HCT116 (cell line): ENCODE data around the gene TERF2IP. TPM values are rescaled to one million over a fixed set of nuclear protein-coding genes. Genes with fewer than 3 reads are reported as not detected.

Source experiments
- ATAC-seq: fragments of 200-7000 bp; cut with Tn5 transposase; 2 replicates; pipeline ENCODE4 v1.9.1; 2020; ENCODE audit warnings: mild to moderate bottlenecking, moderate library complexity
- BruUV-seq: library from RNA; stranded (reverse); fragments of 400-500 nt; replicated peaks from 2 replicates; lab custom pipeline; 2021; lab: Mats Ljungman, UMichigan
- CTCF ChIA-PET: fragments of 300-600 bp; sonication (Branson Sonifier 250); formaldehyde crosslinking; loops from one replicate; lab custom pipeline; 2021; ENCODE audit warnings: antibody characterized with exemption; lab: Charles Lee
- POLR2A ChIA-PET: fragments of 300-600, 350-600 bp; sonication (Branson Sonifier 250); formaldehyde crosslinking; loops from one replicate; lab custom pipeline; 2021; ENCODE audit warnings: antibody characterized with exemption; lab: Charles Lee
- RAD21 ChIA-PET, 2 experiments: fragments of 300-600 bp; sonication (Branson Sonifier 250); formaldehyde crosslinking; loops; one replicate each; lab custom pipeline; 2023; ENCODE audit warnings: low total read pairs in 2 of 2; ENCODE audit not compliant: uncharacterized antibody in 2 of 2, unreplicated experiment in 2 of 2, low non-redundant PET in 1 of 2; lab: Charles Lee
- DNase-seq: peaks from one replicate; pipeline ENCODE4 v3.0.0-alpha.2; 2010; ENCODE audit warnings: low read depth, low spot score
- H2AFZ ChIP-seq: fragments of 200-600 bp; shearing (Covaris generic), sonication (generic); 2 replicates; pipeline ENCODE4 v1.6.1; 2017; ENCODE audit warnings: low read depth, mixed run types, mixed read lengths, antibody characterized with exemption, low read length; ENCODE audit not compliant: poor library complexity, severe bottlenecking
- H3K27ac ChIP-seq: 2 replicates; pipeline ENCODE4 v1.5.1; 2012; ENCODE audit warnings: low read depth, low read length
- H3K27me3 ChIP-seq: fragments of 200-600 bp; sonication (generic); 2 replicates; pipeline ENCODE4 v1.6.1; 2016; ENCODE audit warnings: mixed run types, low read length, mixed read lengths; ENCODE audit not compliant: insufficient read depth
- H3K36me3 ChIP-seq, 2 experiments: fragments of 200-500 bp in 1 of 2; fragments of 200-600 bp in 1 of 2; sonication (Bioruptor generic) in 1 of 2; sonication (generic) in 1 of 2; 2 replicates each; pipeline versions ENCODE4 v1.5.1 to v1.6.1; 2014 to 2016; ENCODE audit warnings: low read length in 2 of 2, inconsistent platforms in 1 of 2, mixed read lengths in 1 of 2, mixed run types in 1 of 2; ENCODE audit not compliant: insufficient read depth in 2 of 2, control insufficient read depth in 1 of 2
- H3K4me1 ChIP-seq, 2 experiments: fragments of 200-600 bp in 1 of 2; sonication (generic) in 1 of 2; 2 replicates each; pipeline versions ENCODE4 v1.5.1 to v1.6.1; 2012 to 2017; ENCODE audit warnings: low read length in 2 of 2, inconsistent platforms in 1 of 2, mild to moderate bottlenecking in 1 of 2, mixed read lengths in 1 of 2, mixed run types in 1 of 2, moderate library complexity in 1 of 2; ENCODE audit not compliant: insufficient read depth in 2 of 2, control insufficient read depth in 1 of 2
- H3K4me2 ChIP-seq: fragments of 200-600 bp; sonication (generic); 2 replicates; pipeline ENCODE4 v1.6.1; 2017; ENCODE audit warnings: mixed run types, low read length, mixed read lengths
- H3K4me3 ChIP-seq, 2 experiments: fragments of 200-600 bp in 1 of 2; sonication (generic) in 1 of 2; replicated peaks in 1 of 2; 2 replicates each; pipeline ENCODE4 v1.5.1; 2011 to 2016; ENCODE audit warnings: low read length in 2 of 2, control low read depth in 1 of 2, low read depth in 1 of 2, mild to moderate bottlenecking in 1 of 2, mixed read lengths in 1 of 2, mixed run types in 1 of 2
- H3K79me2 ChIP-seq: fragments of 200-600 bp; sonication (generic); 2 replicates; pipeline ENCODE4 v1.6.1; 2017; ENCODE audit warnings: mild to moderate bottlenecking, mixed run types, low read length, moderate library complexity, mixed read lengths; ENCODE audit not compliant: insufficient read depth
- H3K9ac ChIP-seq: fragments of 200-600 bp; sonication (generic); 2 replicates; pipeline ENCODE4 v1.6.1; 2016; ENCODE audit warnings: low read length, mixed read lengths
- H3K9me2 ChIP-seq: fragments of 200-600 bp; sonication (generic), shearing (Covaris generic); 2 replicates; pipeline ENCODE4 v1.6.1; 2017; ENCODE audit warnings: mixed run types, mild to moderate bottlenecking, moderate library complexity; ENCODE audit not compliant: insufficient read depth
- H3K9me3 ChIP-seq, 2 experiments: fragments of 200-500 bp in 1 of 2; fragments of 200-600 bp in 1 of 2; sonication (Bioruptor generic) in 1 of 2; sonication (generic) in 1 of 2; 2 replicates each; pipeline ENCODE4 v1.6.1; 2014 to 2017; ENCODE audit warnings: low read length in 2 of 2, mixed read lengths in 2 of 2, inconsistent platforms in 1 of 2, low read depth in 1 of 2, mild to moderate bottlenecking in 1 of 2, mixed run types in 1 of 2, moderate library complexity in 1 of 2; ENCODE audit not compliant: control insufficient read depth in 1 of 2, insufficient read depth in 1 of 2
- H4K20me1 ChIP-seq: fragments of 200-600 bp; sonication (generic), shearing (Covaris generic); 2 replicates; pipeline ENCODE4 v1.6.1; 2017; ENCODE audit warnings: mixed run types, mild to moderate bottlenecking, moderate library complexity; ENCODE audit not compliant: insufficient read depth
- CEBPB ChIP-seq: IDR thresholded peaks from 2 replicates; pipeline ENCODE4 v1.6.1; 2012; ENCODE audit warnings: low read depth
- EGR1 ChIP-seq: IDR thresholded peaks from 2 replicates; pipeline ENCODE4 v1.6.1; 2012; ENCODE audit warnings: low read depth
- ELF1 ChIP-seq: IDR thresholded peaks from 2 replicates; pipeline ENCODE4 v1.6.1; 2012; ENCODE audit warnings: low read depth, borderline replicate concordance
- EZH2phosphoT487 ChIP-seq: fragments of 200-600 bp; IDR thresholded peaks from 2 replicates; pipeline ENCODE4 v1.6.1; 2018; ENCODE audit warnings: antibody characterized with exemption, borderline replicate concordance
- FOSL1 ChIP-seq: IDR thresholded peaks from 2 replicates; pipeline ENCODE4 v1.6.1; 2012; ENCODE audit warnings: low read depth
- MAX ChIP-seq: IDR thresholded peaks from 2 replicates; pipeline ENCODE4 v1.6.1; 2012
- POLR2A ChIP-seq: IDR thresholded peaks from 2 replicates; pipeline ENCODE4 v1.7.0; 2011; ENCODE audit warnings: borderline replicate concordance; ENCODE audit not compliant: insufficient read depth, insufficient read length; ENCODE audit errors: extremely low read depth
- SP1 ChIP-seq: IDR thresholded peaks from 2 replicates; pipeline ENCODE4 v1.6.1; 2012; ENCODE audit warnings: low read depth
- SRF ChIP-seq: IDR thresholded peaks from 2 replicates; pipeline ENCODE4 v1.6.1; 2012; ENCODE audit warnings: low read depth
- TCF7L2 ChIP-seq: IDR thresholded peaks from 2 replicates; pipeline ENCODE4 v1.7.0; 2011; ENCODE audit warnings: borderline replicate concordance, inconsistent platforms; ENCODE audit not compliant: insufficient read depth, insufficient read length; ENCODE audit errors: extremely low read depth
- YY1 ChIP-seq: IDR thresholded peaks from 2 replicates; pipeline ENCODE4 v1.6.1; 2011; ENCODE audit warnings: low read length, low read depth, moderate library complexity, mild to moderate bottlenecking; ENCODE audit not compliant: insufficient replicate concordance; ENCODE audit errors: extremely low read depth
- ZBTB33 ChIP-seq: IDR thresholded peaks from 2 replicates; pipeline ENCODE4 v1.6.1; 2011; ENCODE audit warnings: mild to moderate bottlenecking, low read length, moderate library complexity; ENCODE audit not compliant: insufficient replicate concordance; ENCODE audit errors: extremely low read depth
- intact Hi-C: fragments of 100-400 bp; cut with micrococcal nuclease; formaldehyde crosslinking; loops from 2 replicates; pipeline ENCODE4 v1.10.0; 2022
- total RNA-seq: library from RNA; stranded (reverse); gene quantifications from one replicate; pipeline ENCODE4 v1.2.1, GENCODE V29; 2021; ENCODE audit not compliant: unreplicated experiment

The TERF2IP gene
- total RNA-seq, 1 experiment from 2014 or later: 36.4 TPM

DNA sequence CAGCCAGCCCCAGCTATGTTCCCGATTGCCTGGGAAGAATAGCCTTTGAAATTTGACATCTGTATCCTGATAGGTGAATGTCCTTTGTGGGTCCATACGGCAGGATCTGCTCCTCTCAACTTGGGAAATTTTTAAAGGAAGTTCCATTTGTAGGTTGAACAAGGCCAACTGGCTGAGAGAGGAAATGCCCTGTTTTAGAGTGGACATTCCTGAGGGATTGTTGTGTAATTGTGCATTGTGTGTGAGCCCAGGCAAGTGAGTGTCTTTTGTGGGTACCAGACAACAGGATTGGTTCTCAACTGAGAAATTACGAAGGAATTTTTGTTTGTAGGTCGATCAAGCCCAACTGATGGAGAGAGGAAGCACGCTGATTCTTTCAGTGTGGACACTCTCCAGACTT lies 31.8 kb downstream of the TERF2IP start:
- H3K9me2 ChIP-seq: no peaks in the 10 kb centered on the region
- no peaks in the 10 kb centered on the region for H3K9me3 ChIP-seq
- no peaks in the 10 kb centered on the region for H4K20me1 ChIP-seq
- no peak overlapping the region for H3K4me2 ChIP-seq
- H3K9ac ChIP-seq: no peak overlapping the region
- H3K27me3 ChIP-seq: no peaks in the 10 kb centered on the region
- H2AFZ ChIP-seq: no peak overlapping the region
- RAD21 ChIA-PET: no interaction called here
- CTCF ChIA-PET: no interaction called here
- POLR2A ChIA-PET: no interaction called here
- TF ChIP-seq SRF: no peak
- TF ChIP-seq TCF7L2: no peak
- TF ChIP-seq ELF1: no peak
- no peak for TF ChIP-seq YY1
- no peak for TF ChIP-seq FOSL1
- TF ChIP-seq POLR2A: no peak
- no peak for TF ChIP-seq EGR1
- TF ChIP-seq EZH2phosphoT487: no peak
- no peak for TF ChIP-seq SP1
- no peak for TF ChIP-seq ZBTB33
- no peak for TF ChIP-seq CEBPB
- no peak for TF ChIP-seq MAX
- no TSS peak for BruUV-seq
- DNase-seq: no peak
- H3K36me3 ChIP-seq: no peaks in the 10 kb centered on the region
- H3K4me3 ChIP-seq: no peak overlapping the region
- intact Hi-C loops: no loop called here
- no peaks in the 10 kb centered on the region for H3K4me1 ChIP-seq
- no peak for ATAC-seq
- H3K27ac ChIP-seq: no peak overlapping the region
- H3K79me2 ChIP-seq: no peaks in the 10 kb centered on the region
